ENCODE results near the gene PAQR8. TPM values are rescaled to one million over a fixed set of nuclear protein-coding genes. Genes with fewer than 3 reads are reported as not detected.

Gene PAQR8
- polyA plus RNA-seq, 1 of the 3 experiments (the other 2 are of a cell fraction), result 2.3 TPM

GRCh38 chr6:52389626-52390360 is 27.8 kb downstream of the PAQR8 start (continued):
- TF ChIP-seq REST (IDR thresholded peaks at IDR 0.05; ENCODE audit: low read depth, low read length) (no peak), SMC3 (IDR thresholded peaks at IDR 0.05; ENCODE audit: low read depth, low read length) (no peak; the same call in 1 of the 2 replicates), PBX3 (IDR thresholded peaks at IDR 0.05) (peak; percentile 87), TEAD4 (IDR thresholded peaks at IDR 0.05; ENCODE audit: borderline replicate concordance, insufficient read depth) (no peak; the same call in 1 of the 2 replicates), IRF3 (IDR thresholded peaks at IDR 0.05; ENCODE audit: low read depth, low read length) (no peak), RXRA (IDR thresholded peaks at IDR 0.05; ENCODE audit: borderline replicate concordance, low read depth) (no peak), TCF12 (IDR thresholded peaks at IDR 0.05) (peak; percentile 64), FOSL2 (IDR thresholded peaks at IDR 0.05; ENCODE audit: borderline replicate concordance, low read depth) (peak; percentile 5; the same call in 1 of the 2 replicates)

- peak; percentile 34 for DNase-seq
- H2AFZ ChIP-seq (ENCODE audit: low read depth), result peak overlapping the region; percentile 42; the same call in 1 of the 2 replicates
- peak overlapping the region; percentile 73 for H3K4me2 ChIP-seq
- TF ChIP-seq RAD21 (IDR thresholded peaks at IDR 0.05; ENCODE audit: low read length), result no peak
- no peak for TF ChIP-seq RXRA (IDR thresholded peaks at IDR 0.05; ENCODE audit: borderline replicate concordance, low read depth)
- no peak for TF ChIP-seq MEF2A (IDR thresholded peaks at IDR 0.05; ENCODE audit: borderline replicate concordance, low read depth)
- TF ChIP-seq PBX3 (IDR thresholded peaks at IDR 0.05), result peak; percentile 40
- TF ChIP-seq NFIC (IDR thresholded peaks at IDR 0.05; ENCODE audit: borderline replicate concordance), result peak; percentile 43; the same call in 1 of the 2 replicates
- no peak for TF ChIP-seq GABPA (IDR thresholded peaks at IDR 0.05; ENCODE audit: low read depth)
- no peak for TF ChIP-seq CTCF (IDR thresholded peaks at IDR 0.05)
- no peak for TF ChIP-seq SIN3A (IDR thresholded peaks at IDR 0.05; ENCODE audit: borderline replicate concordance, low read depth, low read length)
- no peak for TF ChIP-seq ZBTB33 (IDR thresholded peaks at IDR 0.05; ENCODE audit: borderline replicate concordance, low read depth)
- peak in 1 of 2 experiments; percentile 50; a peak in 1 of 4 replicates for TF ChIP-seq EP300 (IDR thresholded peaks at IDR 0.05; ENCODE audit: borderline replicate concordance in 1 of 2, low read depth in 1 of 2, low read length in 1 of 2)
Observed at GRCh38 chr6:52390361-52390727, 28.4 kb downstream of the PAQR8 start.

More at GRCh38 chr6:52390361-52390727, 28.4 kb downstream of the PAQR8 start:
- ChIA-PET POLR2A (interaction anchor here (0.6 to 1.4 kb wide), 3 partner anchors 12 to 29 kb away, joined by 3 read pairs; partner anchors contain the start of genes EFHC1 and PAQR8), CTCF (interaction anchor here (0.8 to 3.8 kb wide), 12 partner anchors 9 to 262 kb away, joined by 3 to 33 read pairs (median 7); partner anchors contain the start of genes MCM3 and PAQR8)
- peak overlapping the region in 1 of 2 experiments; percentile 31; a peak in 2 of 4 replicates for H3K4me3 ChIP-seq (ENCODE audit: low read depth in 2 of 2, low read length in 1 of 2)
- H3K79me2 ChIP-seq (ENCODE audit: insufficient read depth), result no peaks in the 10 kb centered on the region
- H3K36me3 ChIP-seq (replicated peaks in 1 of 2; ENCODE audit: control insufficient read depth in 1 of 2, insufficient read depth in 2 of 2, low read length in 1 of 2), result no peaks in the 10 kb centered on the region
- H3K9ac ChIP-seq, result peak overlapping the region; percentile 21; the same call in 1 of the 2 replicates
- no peaks in the 10 kb centered on the region for H3K9me2 ChIP-seq
- peaks cover 17 to 20% of the 10 kb centered on the region in 2 experiments; a peak in 3 of 4 replicates for H3K4me1 ChIP-seq (ENCODE audit: control insufficient read depth in 1 of 2, insufficient read depth in 2 of 2, low read depth in 1 of 2, low read length in 1 of 2)
- no peaks in the 10 kb centered on the region for H4K20me1 ChIP-seq (ENCODE audit: insufficient read depth)
- peak overlapping the region; percentile 79 to 90 for H3K27ac ChIP-seq (ENCODE audit: low read depth in 2 of 2, low read length in 1 of 2)
- no peaks in the 10 kb centered on the region for H3K27me3 ChIP-seq (ENCODE audit: insufficient read depth)
- peaks cover 29% of the 10 kb centered on the region for H3F3A ChIP-seq (replicated peaks; ENCODE audit: insufficient read depth)
- 1% methylated on average over 4 of the region's 4 CpGs for WGBS (ENCODE audit: low lambda C conversion rate)
- H3K9me3 ChIP-seq, result no peaks in the 10 kb centered on the region
